ENCODE data around the gene ROBO4.

- TF ChIP-seq GATA2 (IDR thresholded peaks at IDR 0.05; ENCODE audit: low read depth, low read length): no peak
- no peak for TF ChIP-seq GATA3 (IDR thresholded peaks at IDR 0.05; ENCODE audit: low read depth, low read length)
These were observed 33.9 kb downstream of the ROBO4 start for GRCh38 chr11:124863826-124864165.
